ENCODE measurements around the gene YIPF4.

DNA sequence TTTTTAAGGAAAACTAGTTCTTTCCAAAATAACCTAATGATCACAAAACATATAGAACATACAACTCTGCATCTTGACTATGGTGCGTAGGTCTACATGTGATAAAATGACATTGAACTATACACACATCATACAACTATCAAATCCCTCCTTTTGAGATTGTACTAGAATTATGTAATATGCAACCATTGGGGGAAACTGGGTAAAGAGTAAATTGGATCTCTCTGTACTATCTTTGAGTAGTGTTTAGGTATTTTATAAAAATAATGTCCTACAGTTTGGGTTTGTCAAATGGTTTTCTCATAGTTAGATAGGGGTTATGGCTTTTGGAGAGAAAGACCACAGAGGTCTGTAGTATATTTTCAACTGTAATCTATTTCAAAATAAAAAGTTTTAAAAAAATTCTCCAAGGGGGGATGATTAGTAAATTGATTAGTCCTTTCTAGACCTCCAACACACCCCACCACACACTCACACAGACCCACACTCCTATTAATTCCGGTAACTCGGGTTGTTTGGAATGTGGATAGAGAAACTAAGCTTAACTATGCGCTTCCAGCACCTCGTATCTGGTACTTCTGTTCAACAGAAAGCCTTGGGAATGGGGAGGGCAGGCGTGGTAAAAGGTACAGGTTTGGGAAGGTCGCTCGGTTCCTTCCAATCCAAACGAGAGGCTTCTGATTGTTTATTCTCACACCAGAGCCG is 78.4 kb downstream of the YIPF4 start:
- TF ChIP-seq, protein P1, sequence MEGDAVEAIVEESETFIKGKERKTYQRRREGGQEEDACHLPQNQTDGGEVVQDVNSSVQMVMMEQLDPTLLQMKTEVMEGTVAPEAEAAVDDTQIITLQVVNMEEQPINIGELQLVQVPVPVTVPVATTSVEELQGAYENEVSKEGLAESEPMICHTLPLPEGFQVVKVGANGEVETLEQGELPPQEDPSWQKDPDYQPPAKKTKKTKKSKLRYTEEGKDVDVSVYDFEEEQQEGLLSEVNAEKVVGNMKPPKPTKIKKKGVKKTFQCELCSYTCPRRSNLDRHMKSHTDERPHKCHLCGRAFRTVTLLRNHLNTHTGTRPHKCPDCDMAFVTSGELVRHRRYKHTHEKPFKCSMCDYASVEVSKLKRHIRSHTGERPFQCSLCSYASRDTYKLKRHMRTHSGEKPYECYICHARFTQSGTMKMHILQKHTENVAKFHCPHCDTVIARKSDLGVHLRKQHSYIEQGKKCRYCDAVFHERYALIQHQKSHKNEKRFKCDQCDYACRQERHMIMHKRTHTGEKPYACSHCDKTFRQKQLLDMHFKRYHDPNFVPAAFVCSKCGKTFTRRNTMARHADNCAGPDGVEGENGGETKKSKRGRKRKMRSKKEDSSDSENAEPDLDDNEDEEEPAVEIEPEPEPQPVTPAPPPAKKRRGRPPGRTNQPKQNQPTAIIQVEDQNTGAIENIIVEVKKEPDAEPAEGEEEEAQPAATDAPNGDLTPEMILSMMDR (IDR thresholded peaks at IDR 0.05; ENCODE audit: control extremely low read depth in 1 of 3, insufficient read depth in 1 of 3, low read depth in 1 of 3, low read length in 3 of 3): no peak
- no peak for TF ChIP-seq POLR2AphosphoS5 (IDR thresholded peaks at IDR 0.05; ENCODE audit: low read depth, low read length)
- TF ChIP-seq, protein P2, sequence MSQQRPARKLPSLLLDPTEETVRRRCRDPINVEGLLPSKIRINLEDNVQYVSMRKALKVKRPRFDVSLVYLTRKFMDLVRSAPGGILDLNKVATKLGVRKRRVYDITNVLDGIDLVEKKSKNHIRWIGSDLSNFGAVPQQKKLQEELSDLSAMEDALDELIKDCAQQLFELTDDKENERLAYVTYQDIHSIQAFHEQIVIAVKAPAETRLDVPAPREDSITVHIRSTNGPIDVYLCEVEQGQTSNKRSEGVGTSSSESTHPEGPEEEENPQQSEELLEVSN (IDR thresholded peaks at IDR 0.05): no peak
- TF ChIP-seq, protein P3, sequence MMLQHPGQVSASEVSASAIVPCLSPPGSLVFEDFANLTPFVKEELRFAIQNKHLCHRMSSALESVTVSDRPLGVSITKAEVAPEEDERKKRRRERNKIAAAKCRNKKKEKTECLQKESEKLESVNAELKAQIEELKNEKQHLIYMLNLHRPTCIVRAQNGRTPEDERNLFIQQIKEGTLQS (IDR thresholded peaks at IDR 0.05; ENCODE audit: insufficient read depth, low read depth, low read length): no peak

All from H1 (cell line).